Esophagus (tissue), 2 donors: Measurements from ENCODE around the gene LAMB1. TPM values are rescaled to one million over a fixed set of nuclear protein-coding genes. Genes with fewer than 3 reads are reported as not detected.

Source experiments
- H3K27ac ChIP-seq, 2 donors: one replicate each; pipeline ENCODE4 v1.5.1; 2013; ENCODE audit warnings: low read depth in 2 of 2, mild to moderate bottlenecking in 2 of 2, inconsistent platforms in 1 of 2, low read length in 1 of 2, moderate library complexity in 1 of 2
- H3K27me3 ChIP-seq, 2 donors: one replicate each; pipeline ENCODE4 v1.6.1; 2013; ENCODE audit warnings: low read length in 2 of 2, control low read depth in 1 of 2, mild to moderate bottlenecking in 1 of 2; ENCODE audit not compliant: insufficient read depth in 2 of 2, control insufficient read depth in 1 of 2
- H3K36me3 ChIP-seq, 2 donors: one replicate each; pipeline ENCODE4 v1.6.1; 2013; ENCODE audit warnings: low read length in 1 of 2; ENCODE audit not compliant: control insufficient read depth in 2 of 2, insufficient read depth in 2 of 2
- H3K4me1 ChIP-seq, 2 donors: one replicate each; pipeline ENCODE4 v1.6.1; 2013; ENCODE audit warnings: low read length in 1 of 2; ENCODE audit not compliant: control insufficient read depth in 2 of 2, insufficient read depth in 2 of 2
- H3K4me3 ChIP-seq, 2 donors: one replicate each; pipeline ENCODE4 v1.5.1; 2013; ENCODE audit warnings: low read length in 2 of 2, mild to moderate bottlenecking in 2 of 2, low read depth in 1 of 2, moderate library complexity in 1 of 2
- H3K9me3 ChIP-seq, 2 donors: one replicate each; pipeline ENCODE4 v1.6.1; 2013; ENCODE audit warnings: mild to moderate bottlenecking in 2 of 2, low read depth in 1 of 2, low read length in 1 of 2, moderate library complexity in 1 of 2; ENCODE audit not compliant: control insufficient read depth in 2 of 2, insufficient read depth in 1 of 2
- WGBS, 2 donors: extraction: QIAGEN DNeasy Blood & Tissue Kit; methylation state at CpG; one replicate each; pipeline ENCODE4 v1.1.7; 2013; 5-methylcytosine and 5-hydroxymethylcytosine counted together
- polyA plus RNA-seq, 2 donors: library from polyadenylated mRNA; stranded (reverse); fragments of 200-250 nt; gene quantifications; one replicate each; pipeline ENCODE4 v1.2.3, GENCODE V29; 2013
- donor health status: healthy with polysubstance abuse.
- donor health status: Bipolar disorder and iron deficiency.

Gene LAMB1
- polyA plus RNA-seq: 10 to 100 TPM; 25.2 to 27.5 TPM

GRCh38 chr7:108002726-108003598 is at the start of gene LAMB1:
TSS of gene LAMB1 (minus strand) at chr7:108003161. CDS start at chr7:108002885, 276 bp downstream.
- peaks cover 4 to 5% of the 10 kb centered on the region in 2 donors for H3K4me1 ChIP-seq
- peak within 1 kb of the TSS; percentile 72 to 76 for H3K27ac ChIP-seq
- no peaks in the 10 kb centered on the region for H3K36me3 ChIP-seq
- H3K27me3 ChIP-seq: no peaks in the 10 kb centered on the region
- WGBS, 2 donors: 1% methylated on average over 72 to 75 of the region's 75 CpGs
- peak within 1 kb of the TSS; percentile 65 to 70 for H3K4me3 ChIP-seq
- no peaks in the 10 kb centered on the region for H3K9me3 ChIP-seq

DNA sequence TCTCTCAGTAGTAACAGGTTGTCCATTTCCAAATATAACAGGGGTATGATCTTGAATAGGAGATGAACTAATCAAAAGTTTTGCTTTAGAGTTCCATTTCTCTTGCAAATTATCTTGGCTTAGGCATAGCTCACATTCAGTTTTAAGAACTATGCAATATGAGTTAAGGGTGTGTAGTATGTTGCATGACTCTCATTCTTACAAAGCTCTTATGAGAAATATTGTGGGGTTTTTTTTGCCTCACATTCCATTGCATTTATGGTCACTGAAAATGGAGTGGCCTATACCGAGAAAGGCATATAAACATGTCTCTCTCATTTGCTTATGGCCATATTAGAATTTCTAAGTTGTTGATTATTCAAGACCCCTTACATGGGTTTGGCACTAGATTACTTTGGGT is 48.5 kb upstream of the LAMB1 start:
- H3K27me3 ChIP-seq: no peaks in the 10 kb centered on the region
- H3K36me3 ChIP-seq: no peaks in the 10 kb centered on the region
- WGBS, 2 donors: 72 to 81% methylated on average over 1 of the region's 1 CpG
- no peak overlapping the region for H3K27ac ChIP-seq
- no peaks in the 10 kb centered on the region for H3K4me1 ChIP-seq
- H3K4me3 ChIP-seq: no peak overlapping the region
- no peaks in the 10 kb centered on the region for H3K9me3 ChIP-seq

DNA sequence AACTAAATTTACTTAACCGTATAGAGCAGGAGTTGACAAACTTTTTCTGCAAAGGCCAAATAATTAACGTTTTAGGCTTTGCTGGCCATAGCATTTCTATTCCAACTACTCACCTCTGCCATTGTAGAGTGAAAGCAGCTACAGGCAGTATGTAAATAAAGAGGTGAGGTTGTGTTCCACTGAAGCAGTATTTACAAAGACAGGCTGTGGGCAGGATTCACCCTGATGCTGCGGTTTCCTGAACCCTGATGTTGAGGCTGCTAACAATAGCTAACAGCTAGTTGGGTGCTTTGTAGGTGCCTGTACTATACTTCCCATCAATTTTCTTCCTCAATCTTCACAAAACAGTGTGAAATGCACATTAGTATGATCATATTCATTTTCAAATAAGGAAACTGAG is 47.0 kb upstream of the LAMB1 start:
- 78 to 87% methylated on average over 3 of the region's 3 CpGs for WGBS, 2 donors
- Histone ChIP-seq H3K4me1 (no peaks in the 10 kb centered on the region), H3K4me3 (no peak overlapping the region), H3K27ac (no peak overlapping the region), H3K36me3 (no peaks in the 10 kb centered on the region), H3K27me3 (no peaks in the 10 kb centered on the region), H3K9me3 (no peaks in the 10 kb centered on the region)

DNA sequence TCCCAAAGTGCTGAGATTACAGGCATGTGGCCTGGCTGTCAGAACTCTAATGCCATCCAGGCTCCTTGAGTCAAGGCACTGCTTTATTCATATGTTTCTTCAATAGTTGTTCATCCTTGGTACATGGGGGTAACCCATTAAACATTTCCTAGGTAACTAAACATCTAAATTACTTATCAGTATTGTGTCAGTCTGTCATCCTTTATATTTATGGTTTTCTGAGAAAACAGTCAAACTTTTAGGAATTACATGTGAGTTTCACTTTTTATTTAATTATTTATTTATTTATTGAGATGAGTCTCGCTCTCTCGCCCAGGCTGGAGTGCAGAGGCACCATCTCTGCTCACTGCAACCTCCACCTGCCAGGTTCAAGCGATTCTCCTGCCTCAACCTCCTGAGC is 45.5 kb upstream of the LAMB1 start:
- WGBS, 2 donors: 97% methylated on average over 3 of the region's 3 CpGs
- no peaks in the 10 kb centered on the region for H3K36me3 ChIP-seq

DNA sequence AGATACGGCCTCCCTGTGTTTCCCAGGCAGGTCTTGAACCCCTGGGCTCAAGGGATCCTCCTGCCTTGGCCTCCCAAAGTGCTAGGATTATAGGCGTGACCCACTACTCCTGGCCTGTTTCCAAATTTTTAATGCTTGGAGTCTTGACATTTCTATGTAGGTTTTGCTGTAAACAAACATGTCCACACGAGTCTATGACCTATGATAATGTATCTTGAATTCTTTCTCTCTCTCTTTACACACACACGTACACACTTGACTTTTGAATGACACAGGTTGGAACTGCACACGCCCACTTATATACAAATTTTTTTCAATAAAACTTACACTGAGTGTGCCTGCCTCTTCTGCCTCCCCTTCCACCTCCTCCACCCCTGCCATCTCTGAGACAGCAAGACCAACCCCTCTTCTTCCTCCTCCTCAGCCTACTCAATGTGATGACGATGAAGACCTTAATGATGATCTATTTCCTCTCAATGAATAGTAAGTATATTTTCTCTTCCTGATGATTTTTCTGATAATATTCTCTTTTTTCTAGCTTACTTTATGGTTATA is 44.1 kb upstream of the LAMB1 start:
- Histone ChIP-seq H3K36me3 (no peaks in the 10 kb centered on the region), H3K27me3 (no peaks in the 10 kb centered on the region), H3K4me3 (no peak overlapping the region), H3K9me3 (no peaks in the 10 kb centered on the region), H3K4me1 (no peaks in the 10 kb centered on the region), H3K27ac (no peak overlapping the region)
- WGBS, 2 donors: 68 to 73% methylated on average over 6 of the region's 6 CpGs

More for the DNA sequence above, 45.5 kb upstream of the LAMB1 start:
- Histone ChIP-seq H3K27ac (no peak overlapping the region), H3K9me3 (no peaks in the 10 kb centered on the region), H3K4me3 (no peak overlapping the region), H3K27me3 (no peaks in the 10 kb centered on the region), H3K4me1 (no peaks in the 10 kb centered on the region)

GRCh38 chr7:108045669-108046068 is 42.7 kb upstream of the LAMB1 start:
- 66 to 68% methylated on average over 1 of the region's 1 CpG for WGBS, 2 donors
- Histone ChIP-seq H3K36me3 (no peaks in the 10 kb centered on the region), H3K4me1 (no peaks in the 10 kb centered on the region), H3K9me3 (no peaks in the 10 kb centered on the region), H3K4me3 (no peak overlapping the region), H3K27me3 (no peaks in the 10 kb centered on the region), H3K27ac (no peak overlapping the region)

DNA sequence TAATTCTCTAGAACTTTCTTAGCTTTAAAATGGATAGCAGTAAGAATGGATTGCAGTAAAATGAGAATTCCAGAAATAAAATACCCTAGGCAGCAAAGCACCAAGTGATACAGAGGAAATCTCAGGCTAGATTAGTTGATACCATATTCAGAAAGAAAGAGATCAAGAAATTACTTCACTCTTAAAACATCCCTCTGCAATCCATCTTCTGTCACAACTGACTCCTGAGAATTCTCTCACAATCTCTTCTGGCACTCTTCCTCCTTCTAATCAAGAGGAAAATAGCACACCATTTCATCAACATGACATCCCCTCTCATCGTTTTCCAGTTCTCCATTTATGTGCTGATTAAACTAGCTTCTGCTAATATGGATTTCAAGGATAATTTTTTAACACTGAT is 42.2 kb upstream of the LAMB1 start:
- Histone ChIP-seq H3K4me3 (no peak overlapping the region), H3K4me1 (no peaks in the 10 kb centered on the region), H3K27ac (no peak overlapping the region), H3K36me3 (no peaks in the 10 kb centered on the region), H3K9me3 (no peaks in the 10 kb centered on the region), H3K27me3 (no peaks in the 10 kb centered on the region)
- 21 to 27% methylated on average over 1 of the region's 1 CpG for WGBS, 2 donors

DNA sequence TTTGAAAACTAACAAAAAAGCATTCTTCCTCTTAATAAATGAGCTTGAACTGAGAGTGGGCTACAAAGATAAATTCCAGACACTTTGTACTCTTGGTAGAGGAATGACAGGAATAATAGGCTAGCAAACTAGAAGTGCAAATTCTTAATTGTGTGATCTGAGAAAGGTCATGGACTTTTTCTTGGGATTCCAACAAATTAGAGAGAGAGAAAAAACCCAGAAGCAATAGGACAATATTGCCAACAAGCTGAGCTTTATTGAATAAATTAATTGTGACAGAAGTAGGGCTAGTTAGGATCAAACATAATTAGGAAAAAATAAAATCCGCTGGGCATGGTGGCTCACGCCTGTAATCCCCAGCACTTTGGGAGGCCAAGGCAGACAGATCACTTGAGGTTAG is 41.4 kb upstream of the LAMB1 start:
- H3K27ac ChIP-seq: no peak overlapping the region
- H3K9me3 ChIP-seq: no peaks in the 10 kb centered on the region
- H3K27me3 ChIP-seq: no peaks in the 10 kb centered on the region
- 78 to 85% methylated on average over 2 of the region's 2 CpGs for WGBS, 2 donors
- no peaks in the 10 kb centered on the region for H3K36me3 ChIP-seq
- no peak overlapping the region for H3K4me3 ChIP-seq
- H3K4me1 ChIP-seq: no peaks in the 10 kb centered on the region

GRCh38 chr7:108038986-108039385 is 36.0 kb upstream of the LAMB1 start:
- Histone ChIP-seq H3K27ac (no peak overlapping the region), H3K4me1 (no peaks in the 10 kb centered on the region), H3K9me3 (no peaks in the 10 kb centered on the region), H3K4me3 (no peak overlapping the region), H3K27me3 (no peaks in the 10 kb centered on the region), H3K36me3 (no peaks in the 10 kb centered on the region)

DNA sequence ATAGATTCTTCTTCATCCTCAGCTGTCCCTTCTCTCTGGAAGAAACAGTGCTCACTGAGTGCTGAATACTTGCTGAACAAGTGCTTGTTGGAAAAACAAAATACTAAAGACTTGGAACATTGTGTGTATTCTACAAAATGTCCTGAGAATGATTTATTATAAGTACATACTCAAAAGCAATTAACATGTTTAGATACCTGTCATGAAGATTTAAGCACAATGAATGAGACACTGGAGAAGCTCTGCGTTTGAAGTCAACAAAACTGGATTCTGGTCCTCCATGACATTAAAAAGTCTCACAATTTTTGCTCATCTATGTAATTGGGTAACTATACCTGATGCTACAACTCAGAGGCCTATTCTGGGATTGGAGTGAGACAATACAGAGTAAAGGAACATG is 34.8 kb upstream of the LAMB1 start:
- H3K9me3 ChIP-seq: no peaks in the 10 kb centered on the region
- no peak overlapping the region for H3K4me3 ChIP-seq
- no peak overlapping the region for H3K27ac ChIP-seq
- no peaks in the 10 kb centered on the region for H3K36me3 ChIP-seq
- H3K27me3 ChIP-seq: no peaks in the 10 kb centered on the region
- WGBS, 2 donors: 65 to 69% methylated on average over 1 of the region's 1 CpG
- no peaks in the 10 kb centered on the region for H3K4me1 ChIP-seq
